ENCODE results near the gene LRTM2. TPM values are rescaled to one million over a fixed set of nuclear protein-coding genes. Genes with fewer than 3 reads are reported as not detected.

The LRTM2 gene
- polyA plus RNA-seq, 1 donor from 2014 or later = 2.4 TPM

DNA sequence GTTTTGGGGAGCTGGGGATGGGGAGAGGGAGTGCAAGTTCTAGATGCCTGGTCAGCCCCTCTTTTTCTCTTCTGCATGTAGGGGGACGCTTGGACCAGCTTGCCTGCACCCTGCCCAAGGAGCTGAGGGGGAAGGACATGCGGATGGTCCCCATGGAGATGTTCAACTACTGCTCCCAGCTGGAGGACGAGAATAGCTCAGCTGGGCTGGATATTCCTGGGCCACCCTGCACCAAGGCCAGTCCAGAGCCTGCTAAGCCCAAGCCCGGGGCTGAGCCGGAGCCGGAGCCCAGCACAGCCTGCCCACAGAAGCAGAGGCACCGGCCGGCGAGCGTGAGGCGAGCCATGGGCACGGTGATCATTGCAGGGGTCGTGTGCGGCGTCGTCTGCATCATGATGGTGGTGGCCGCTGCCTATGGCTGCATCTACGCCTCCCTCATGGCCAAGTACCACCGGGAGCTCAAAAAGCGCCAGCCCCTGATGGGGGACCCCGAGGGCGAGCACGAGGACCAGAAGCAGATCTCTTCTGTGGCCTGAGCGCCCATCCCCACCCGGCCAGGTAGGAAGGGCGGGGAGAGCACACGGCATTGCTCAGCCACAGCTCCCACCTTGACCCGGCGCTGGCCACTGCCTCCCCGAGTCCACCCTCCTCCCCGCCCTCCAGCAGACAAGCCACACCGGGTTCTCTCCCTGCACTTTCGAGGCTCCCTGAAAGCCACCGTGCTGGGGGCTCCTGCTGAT lies 14.0 kb downstream of the LRTM2 start:
- Histone ChIP-seq H3K79me2 (replicated peaks; ENCODE audit: insufficient read depth, low read length) (no peaks in the 10 kb centered on the region), H3K27ac (ENCODE audit: low read length) (no peak overlapping the region), H3K36me3 (ENCODE audit: insufficient read depth, low read length) (no peaks in the 10 kb centered on the region), H2AFZ (ENCODE audit: low read depth, low read length) (no peak overlapping the region), H3F3A (ENCODE audit: insufficient read depth, low read length, poor library complexity, severe bottlenecking) (no peaks in the 10 kb centered on the region), H3K27me3 (ENCODE audit: insufficient read depth, low read depth, low read length) (peaks cover 17% of the 10 kb centered on the region), H3K9me3 (ENCODE audit: low read length) (no peaks in the 10 kb centered on the region), H4K20me1 (ENCODE audit: insufficient read depth) (no peaks in the 10 kb centered on the region), H3K9ac (ENCODE audit: low read length) (no peak overlapping the region), H3K4me3 (ENCODE audit: low read length) (no peak overlapping the region), H3K4me2 (ENCODE audit: low read length) (no peak overlapping the region), H3K9me2 (ENCODE audit: insufficient read depth, low read length) (no peaks in the 10 kb centered on the region)
- no peak for TF ChIP-seq EP300 (conservative IDR thresholded peaks at IDR 0.05; ENCODE audit: poor library complexity, severe bottlenecking)
- TF ChIP-seq EZH2 (IDR thresholded peaks at IDR 0.05; ENCODE audit: borderline replicate concordance, insufficient read depth, low read length, poor library complexity, severe bottlenecking) = no peak
- no peak for TF ChIP-seq POLR2AphosphoS5 (IDR thresholded peaks at IDR 0.05)
- no peak for TF ChIP-seq TAF1 (IDR thresholded peaks at IDR 0.05; ENCODE audit: low read depth)
- no peak for TF ChIP-seq SMC3 (conservative IDR thresholded peaks at IDR 0.05; ENCODE audit: poor library complexity)
- no peak for TF ChIP-seq MXI1 (conservative IDR thresholded peaks at IDR 0.05; ENCODE audit: poor library complexity, severe bottlenecking)

DNA sequence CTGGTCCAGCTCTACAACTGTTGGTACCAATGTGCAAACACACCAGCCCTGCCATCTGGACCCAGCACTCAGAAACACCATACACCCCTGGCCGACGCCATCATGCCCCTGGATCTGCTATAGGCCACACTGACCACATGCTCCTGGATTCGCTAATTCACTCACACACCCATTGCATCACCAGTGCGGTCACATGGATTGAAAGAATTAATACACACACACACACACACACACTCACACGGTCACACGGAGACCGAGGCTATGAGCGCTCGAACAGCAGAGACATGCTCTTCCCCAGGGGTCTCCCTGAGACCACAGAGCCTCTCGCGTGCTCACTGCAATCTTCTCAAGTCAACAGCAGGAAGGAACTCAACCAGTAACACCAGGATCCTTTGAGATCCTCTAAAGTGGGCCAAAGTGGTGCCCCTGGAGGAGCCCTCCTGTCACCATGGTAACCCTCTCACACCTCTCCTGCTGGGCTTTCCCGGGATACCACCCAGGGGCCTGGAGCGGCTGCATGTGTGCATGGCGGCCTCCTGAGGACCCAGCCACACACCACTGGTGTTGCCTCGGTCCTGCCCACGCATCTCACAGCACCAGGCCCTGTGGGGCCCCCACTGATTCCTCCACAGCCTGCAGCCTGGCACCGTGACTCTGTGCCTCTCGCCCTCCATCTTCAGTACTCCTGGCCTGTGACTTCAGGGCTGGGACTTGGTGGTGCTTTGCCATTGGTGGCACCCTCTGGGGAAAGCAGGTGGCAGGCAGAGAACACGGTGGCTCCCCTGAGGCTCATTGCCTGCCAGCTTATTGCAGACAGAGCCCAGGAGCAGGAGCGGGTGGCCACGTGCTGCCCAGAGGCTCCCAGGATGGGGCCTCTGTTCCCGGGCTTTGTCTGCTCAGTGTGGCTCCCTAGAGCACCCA lies 15.1 kb downstream of the LRTM2 start:
- H3K27ac ChIP-seq (ENCODE audit: low read length) = no peak overlapping the region
- H3K79me2 ChIP-seq (replicated peaks; ENCODE audit: insufficient read depth, low read length) = no peaks in the 10 kb centered on the region
- H3K27me3 ChIP-seq (ENCODE audit: insufficient read depth, low read depth, low read length) = peaks cover 16% of the 10 kb centered on the region
- no peaks in the 10 kb centered on the region for H3K9me2 ChIP-seq (ENCODE audit: insufficient read depth, low read length)
- H3F3A ChIP-seq (ENCODE audit: insufficient read depth, low read length, poor library complexity, severe bottlenecking) = no peaks in the 10 kb centered on the region
- H4K20me1 ChIP-seq (ENCODE audit: insufficient read depth) = no peaks in the 10 kb centered on the region
- TF ChIP-seq POLR2AphosphoS5 (IDR thresholded peaks at IDR 0.05) (no peak), RAD21 (conservative IDR thresholded peaks at IDR 0.05) (no peak), EP300 (conservative IDR thresholded peaks at IDR 0.05; ENCODE audit: poor library complexity, severe bottlenecking) (no peak), TAF1 (IDR thresholded peaks at IDR 0.05; ENCODE audit: low read depth) (no peak), EZH2 (IDR thresholded peaks at IDR 0.05; ENCODE audit: borderline replicate concordance, insufficient read depth, low read length, poor library complexity, severe bottlenecking) (no peak), MXI1 (conservative IDR thresholded peaks at IDR 0.05; ENCODE audit: poor library complexity, severe bottlenecking) (no peak)
- no peak overlapping the region for H3K4me3 ChIP-seq (ENCODE audit: low read length)
- no peak overlapping the region for H3K4me2 ChIP-seq (ENCODE audit: low read length)
- no peak overlapping the region for H2AFZ ChIP-seq (ENCODE audit: low read depth, low read length)
- H3K9me3 ChIP-seq (ENCODE audit: low read length) = no peaks in the 10 kb centered on the region
- H3K36me3 ChIP-seq (ENCODE audit: insufficient read depth, low read length) = no peaks in the 10 kb centered on the region
- H3K9ac ChIP-seq (ENCODE audit: low read length) = no peak overlapping the region

DNA sequence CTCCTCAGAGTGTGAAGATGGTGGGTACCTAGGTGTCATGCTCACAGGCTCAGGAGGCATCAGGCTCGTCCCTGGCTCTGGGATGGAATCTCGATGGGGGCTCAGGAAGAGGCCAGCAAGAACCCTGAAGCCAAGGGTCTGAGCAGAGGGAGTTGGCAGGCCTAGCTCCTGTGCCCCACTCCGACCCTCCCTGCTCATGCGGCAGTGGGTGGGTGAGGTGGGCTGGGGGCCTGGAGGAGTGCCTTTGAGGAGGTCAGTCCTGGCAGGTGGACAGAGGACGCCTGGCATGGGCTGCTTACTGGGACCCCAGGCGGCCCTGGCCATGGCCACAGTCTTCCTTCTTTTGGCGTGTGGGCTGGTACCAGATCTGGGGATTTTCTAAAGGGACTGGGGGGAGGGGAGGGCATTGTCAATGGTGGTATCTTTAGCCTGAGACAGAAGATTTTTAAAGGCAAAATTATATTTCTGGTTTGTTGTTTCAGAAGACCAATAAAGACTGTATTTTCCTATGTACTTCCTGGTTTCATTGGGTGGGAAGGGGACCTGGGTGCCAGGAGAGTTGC lies 16.0 kb downstream of the LRTM2 start:
- no peak overlapping the region for H3K27ac ChIP-seq (ENCODE audit: low read length)
- H2AFZ ChIP-seq (ENCODE audit: low read depth, low read length) = no peak overlapping the region
- no peaks in the 10 kb centered on the region for H3F3A ChIP-seq (ENCODE audit: insufficient read depth, low read length, poor library complexity, severe bottlenecking)
- no peak overlapping the region for H3K4me3 ChIP-seq (ENCODE audit: low read length)
- no peaks in the 10 kb centered on the region for H3K79me2 ChIP-seq (replicated peaks; ENCODE audit: insufficient read depth, low read length)
- no peak overlapping the region for H3K4me2 ChIP-seq (ENCODE audit: low read length)
- H3K9me2 ChIP-seq (ENCODE audit: insufficient read depth, low read length) = no peaks in the 10 kb centered on the region
- peaks cover 7% of the 10 kb centered on the region for H3K27me3 ChIP-seq (ENCODE audit: insufficient read depth, low read depth, low read length)
- no peaks in the 10 kb centered on the region for H3K36me3 ChIP-seq (ENCODE audit: insufficient read depth, low read length)
- TF ChIP-seq, protein P1, sequence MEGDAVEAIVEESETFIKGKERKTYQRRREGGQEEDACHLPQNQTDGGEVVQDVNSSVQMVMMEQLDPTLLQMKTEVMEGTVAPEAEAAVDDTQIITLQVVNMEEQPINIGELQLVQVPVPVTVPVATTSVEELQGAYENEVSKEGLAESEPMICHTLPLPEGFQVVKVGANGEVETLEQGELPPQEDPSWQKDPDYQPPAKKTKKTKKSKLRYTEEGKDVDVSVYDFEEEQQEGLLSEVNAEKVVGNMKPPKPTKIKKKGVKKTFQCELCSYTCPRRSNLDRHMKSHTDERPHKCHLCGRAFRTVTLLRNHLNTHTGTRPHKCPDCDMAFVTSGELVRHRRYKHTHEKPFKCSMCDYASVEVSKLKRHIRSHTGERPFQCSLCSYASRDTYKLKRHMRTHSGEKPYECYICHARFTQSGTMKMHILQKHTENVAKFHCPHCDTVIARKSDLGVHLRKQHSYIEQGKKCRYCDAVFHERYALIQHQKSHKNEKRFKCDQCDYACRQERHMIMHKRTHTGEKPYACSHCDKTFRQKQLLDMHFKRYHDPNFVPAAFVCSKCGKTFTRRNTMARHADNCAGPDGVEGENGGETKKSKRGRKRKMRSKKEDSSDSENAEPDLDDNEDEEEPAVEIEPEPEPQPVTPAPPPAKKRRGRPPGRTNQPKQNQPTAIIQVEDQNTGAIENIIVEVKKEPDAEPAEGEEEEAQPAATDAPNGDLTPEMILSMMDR (IDR thresholded peaks at IDR 0.05; ENCODE audit: poor library complexity, severe bottlenecking) = no peak
- TF ChIP-seq EP300 (conservative IDR thresholded peaks at IDR 0.05; ENCODE audit: poor library complexity, severe bottlenecking) = no peak
- no peak for TF ChIP-seq EZH2 (IDR thresholded peaks at IDR 0.05; ENCODE audit: borderline replicate concordance, insufficient read depth, low read length, poor library complexity, severe bottlenecking)
- TF ChIP-seq, protein P2, sequence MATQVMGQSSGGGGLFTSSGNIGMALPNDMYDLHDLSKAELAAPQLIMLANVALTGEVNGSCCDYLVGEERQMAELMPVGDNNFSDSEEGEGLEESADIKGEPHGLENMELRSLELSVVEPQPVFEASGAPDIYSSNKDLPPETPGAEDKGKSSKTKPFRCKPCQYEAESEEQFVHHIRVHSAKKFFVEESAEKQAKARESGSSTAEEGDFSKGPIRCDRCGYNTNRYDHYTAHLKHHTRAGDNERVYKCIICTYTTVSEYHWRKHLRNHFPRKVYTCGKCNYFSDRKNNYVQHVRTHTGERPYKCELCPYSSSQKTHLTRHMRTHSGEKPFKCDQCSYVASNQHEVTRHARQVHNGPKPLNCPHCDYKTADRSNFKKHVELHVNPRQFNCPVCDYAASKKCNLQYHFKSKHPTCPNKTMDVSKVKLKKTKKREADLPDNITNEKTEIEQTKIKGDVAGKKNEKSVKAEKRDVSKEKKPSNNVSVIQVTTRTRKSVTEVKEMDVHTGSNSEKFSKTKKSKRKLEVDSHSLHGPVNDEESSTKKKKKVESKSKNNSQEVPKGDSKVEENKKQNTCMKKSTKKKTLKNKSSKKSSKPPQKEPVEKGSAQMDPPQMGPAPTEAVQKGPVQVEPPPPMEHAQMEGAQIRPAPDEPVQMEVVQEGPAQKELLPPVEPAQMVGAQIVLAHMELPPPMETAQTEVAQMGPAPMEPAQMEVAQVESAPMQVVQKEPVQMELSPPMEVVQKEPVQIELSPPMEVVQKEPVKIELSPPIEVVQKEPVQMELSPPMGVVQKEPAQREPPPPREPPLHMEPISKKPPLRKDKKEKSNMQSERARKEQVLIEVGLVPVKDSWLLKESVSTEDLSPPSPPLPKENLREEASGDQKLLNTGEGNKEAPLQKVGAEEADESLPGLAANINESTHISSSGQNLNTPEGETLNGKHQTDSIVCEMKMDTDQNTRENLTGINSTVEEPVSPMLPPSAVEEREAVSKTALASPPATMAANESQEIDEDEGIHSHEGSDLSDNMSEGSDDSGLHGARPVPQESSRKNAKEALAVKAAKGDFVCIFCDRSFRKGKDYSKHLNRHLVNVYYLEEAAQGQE (IDR thresholded peaks at IDR 0.05; ENCODE audit: borderline replicate concordance) = no peak
- no peak for TF ChIP-seq POLR2AphosphoS5 (IDR thresholded peaks at IDR 0.05)
- no peak for TF ChIP-seq SMC3 (conservative IDR thresholded peaks at IDR 0.05; ENCODE audit: poor library complexity)
- no peak for TF ChIP-seq MXI1 (conservative IDR thresholded peaks at IDR 0.05; ENCODE audit: poor library complexity, severe bottlenecking)
- no peak for TF ChIP-seq TAF1 (IDR thresholded peaks at IDR 0.05; ENCODE audit: low read depth)
- no peak for TF ChIP-seq RAD21 (conservative IDR thresholded peaks at IDR 0.05)
- no peaks in the 10 kb centered on the region for H3K9me3 ChIP-seq (ENCODE audit: low read length)
- H3K9ac ChIP-seq (ENCODE audit: low read length) = no peak overlapping the region
- no peaks in the 10 kb centered on the region for H4K20me1 ChIP-seq (ENCODE audit: insufficient read depth)
